ENCODE results near the gene TJP1.

Gene TJP1

GRCh38 chr15:29853211-29853987 lies 31.1 kb upstream of the TJP1 start:
- peaks cover 0 to 2% of the 10 kb centered on the region in 2 donors for H3K9me3 Mint-ChIP-seq
- no peaks in the 10 kb centered on the region for H3K4me1 Mint-ChIP-seq (ENCODE audit: low read depth in 2 of 2)
- no peaks in the 10 kb centered on the region for H3K36me3 Mint-ChIP-seq (ENCODE audit: insufficient read depth)
- ATAC-seq (replicated peaks) = no peak
- DNase-seq = no peak
- no peak overlapping the region for H3K27ac Mint-ChIP-seq
- no peaks in the 10 kb centered on the region for H3K27me3 Mint-ChIP-seq
- H3K4me3 Mint-ChIP-seq = no peak overlapping the region

GRCh38 chr15:29852201-29852600 lies 29.9 kb upstream of the TJP1 start:
- no peak for DNase-seq
- Mint-ChIP-seq H3K9me3 (peaks cover 4% of the 10 kb centered on the region in 2 donors), H3K4me1 (ENCODE audit: low read depth in 2 of 2) (no peaks in the 10 kb centered on the region), H3K4me3 (no peak overlapping the region), H3K36me3 (ENCODE audit: insufficient read depth) (no peaks in the 10 kb centered on the region), H3K27ac (no peak overlapping the region), H3K27me3 (no peaks in the 10 kb centered on the region)
- no peak for ATAC-seq (replicated peaks)

- no peak overlapping the region for H3K27ac Mint-ChIP-seq
- no peaks in the 10 kb centered on the region for H3K27me3 Mint-ChIP-seq
- peaks cover 9 to 14% of the 10 kb centered on the region in 2 donors for H3K9me3 Mint-ChIP-seq
- ATAC-seq (replicated peaks) (no peak), DNase-seq (no peak)
- no peaks in the 10 kb centered on the region for H3K4me1 Mint-ChIP-seq (ENCODE audit: low read depth in 2 of 2)
- no peak overlapping the region for H3K4me3 Mint-ChIP-seq
- H3K36me3 Mint-ChIP-seq (ENCODE audit: insufficient read depth) = no peaks in the 10 kb centered on the region
Observed at GRCh38 chr15:29849716-29850115, 27.4 kb upstream of the TJP1 start.

GRCh38 chr15:29849218-29849617 lies 26.9 kb upstream of the TJP1 start:
- no peaks in the 10 kb centered on the region for H3K27me3 Mint-ChIP-seq
- ATAC-seq (replicated peaks) (no peak), DNase-seq (no peak)
- no peaks in the 10 kb centered on the region for H3K4me1 Mint-ChIP-seq (ENCODE audit: low read depth in 2 of 2)
- H3K4me3 Mint-ChIP-seq = no peak overlapping the region
- H3K36me3 Mint-ChIP-seq (ENCODE audit: insufficient read depth) = no peaks in the 10 kb centered on the region
- H3K9me3 Mint-ChIP-seq = peaks cover 9 to 14% of the 10 kb centered on the region in 2 donors
- H3K27ac Mint-ChIP-seq = no peak overlapping the region

- H3K36me3 Mint-ChIP-seq (ENCODE audit: insufficient read depth) = no peaks in the 10 kb centered on the region
- H3K27me3 Mint-ChIP-seq = no peaks in the 10 kb centered on the region
- no peak for DNase-seq
- H3K27ac Mint-ChIP-seq = no peak overlapping the region
- H3K4me1 Mint-ChIP-seq (ENCODE audit: low read depth in 2 of 2) = no peaks in the 10 kb centered on the region
- no peak for ATAC-seq (replicated peaks)
- no peak overlapping the region for H3K4me3 Mint-ChIP-seq
- H3K9me3 Mint-ChIP-seq = peaks cover 14% of the 10 kb centered on the region in 2 donors
Observed at GRCh38 chr15:29844290-29844903, 22.1 kb upstream of the TJP1 start.

- Mint-ChIP-seq H3K36me3 (ENCODE audit: insufficient read depth) (no peaks in the 10 kb centered on the region), H3K27ac (no peak overlapping the region), H3K9me3 (peaks cover 11 to 16% of the 10 kb centered on the region in 2 donors), H3K27me3 (no peaks in the 10 kb centered on the region), H3K4me3 (no peak overlapping the region), H3K4me1 (ENCODE audit: low read depth in 2 of 2) (no peaks in the 10 kb centered on the region)
- ATAC-seq (replicated peaks) (no peak), DNase-seq (no peak)
Observed at GRCh38 chr15:29842290-29842689, 20.0 kb upstream of the TJP1 start.

- DNase-seq (no peak), ATAC-seq (replicated peaks) (no peak)
- no peak overlapping the region for H3K4me3 Mint-ChIP-seq
- no peak overlapping the region for H3K27ac Mint-ChIP-seq
- H3K27me3 Mint-ChIP-seq = no peaks in the 10 kb centered on the region
- no peaks in the 10 kb centered on the region for H3K4me1 Mint-ChIP-seq (ENCODE audit: low read depth in 2 of 2)
- H3K9me3 Mint-ChIP-seq = peaks cover 3 to 12% of the 10 kb centered on the region in 2 donors
- no peaks in the 10 kb centered on the region for H3K36me3 Mint-ChIP-seq (ENCODE audit: insufficient read depth)
Observed at GRCh38 chr15:29840926-29841325, 18.7 kb upstream of the TJP1 start.

GRCh38 chr15:29840054-29840453 lies 17.8 kb upstream of the TJP1 start:
- H3K4me3 Mint-ChIP-seq = no peak overlapping the region
- no peak overlapping the region for H3K27ac Mint-ChIP-seq
- peaks cover 0 to 8% of the 10 kb centered on the region in 2 donors for H3K9me3 Mint-ChIP-seq
- no peaks in the 10 kb centered on the region for H3K27me3 Mint-ChIP-seq
- no peak for ATAC-seq (replicated peaks)
- no peaks in the 10 kb centered on the region for H3K4me1 Mint-ChIP-seq (ENCODE audit: low read depth in 2 of 2)
- H3K36me3 Mint-ChIP-seq (ENCODE audit: insufficient read depth) = no peaks in the 10 kb centered on the region
- no peak for DNase-seq

GRCh38 chr15:29838352-29839010 lies 16.2 kb upstream of the TJP1 start:
- DNase-seq (no peak), ATAC-seq (replicated peaks) (no peak)
- Mint-ChIP-seq H3K27me3 (no peaks in the 10 kb centered on the region), H3K9me3 (peaks cover 0 to 5% of the 10 kb centered on the region in 2 donors), H3K27ac (no peak overlapping the region), H3K4me1 (ENCODE audit: low read depth in 2 of 2) (no peaks in the 10 kb centered on the region), H3K36me3 (ENCODE audit: insufficient read depth) (no peaks in the 10 kb centered on the region), H3K4me3 (no peak overlapping the region)

GRCh38 chr15:29835301-29835700 lies 13.0 kb upstream of the TJP1 start:
- no peak overlapping the region for H3K27ac Mint-ChIP-seq
- H3K4me1 Mint-ChIP-seq (ENCODE audit: low read depth in 2 of 2) = no peaks in the 10 kb centered on the region
- peaks cover 7 to 8% of the 10 kb centered on the region in 2 donors for H3K9me3 Mint-ChIP-seq
- no peak overlapping the region for H3K4me3 Mint-ChIP-seq
- ATAC-seq (replicated peaks) = no peak
- peaks cover 7 to 11% of the 10 kb centered on the region in 2 donors for H3K27me3 Mint-ChIP-seq
- DNase-seq = no peak
- no peaks in the 10 kb centered on the region for H3K36me3 Mint-ChIP-seq (ENCODE audit: insufficient read depth)

- DNase-seq = no peak
- no peaks in the 10 kb centered on the region for H3K36me3 Mint-ChIP-seq (ENCODE audit: insufficient read depth)
- H3K9me3 Mint-ChIP-seq = peaks cover 6 to 8% of the 10 kb centered on the region in 2 donors
- no peak overlapping the region for H3K27ac Mint-ChIP-seq
- peaks cover 7 to 18% of the 10 kb centered on the region in 2 donors for H3K27me3 Mint-ChIP-seq
- no peaks in the 10 kb centered on the region for H3K4me1 Mint-ChIP-seq (ENCODE audit: low read depth in 2 of 2)
- no peak for ATAC-seq (replicated peaks)
- H3K4me3 Mint-ChIP-seq = no peak overlapping the region
Observed at GRCh38 chr15:29832709-29833108, 10.4 kb upstream of the TJP1 start.

- Mint-ChIP-seq H3K27ac (no peak overlapping the region), H3K4me1 (ENCODE audit: low read depth in 2 of 2) (peaks cover 4 to 11% of the 10 kb centered on the region in 2 donors), H3K27me3 (peaks cover 7 to 18% of the 10 kb centered on the region in 2 donors), H3K36me3 (ENCODE audit: insufficient read depth) (peaks cover 8% of the 10 kb centered on the region), H3K9me3 (peaks cover 11 to 16% of the 10 kb centered on the region in 2 donors), H3K4me3 (no peak overlapping the region)
- DNase-seq = no peak
- ATAC-seq (replicated peaks) = no peak
Observed at GRCh38 chr15:29826908-29827820, 4.9 kb upstream of the TJP1 start.

- ATAC-seq (replicated peaks) = no peak
- peaks cover 4 to 11% of the 10 kb centered on the region in 2 donors for H3K4me1 Mint-ChIP-seq (ENCODE audit: low read depth in 2 of 2)
- no peak for DNase-seq
- H3K4me3 Mint-ChIP-seq = no peak overlapping the region
- H3K36me3 Mint-ChIP-seq (ENCODE audit: insufficient read depth) = peaks cover 8% of the 10 kb centered on the region
- H3K27me3 Mint-ChIP-seq = peaks cover 0 to 12% of the 10 kb centered on the region in 2 donors
- no peak overlapping the region for H3K27ac Mint-ChIP-seq
- peaks cover 8 to 9% of the 10 kb centered on the region in 2 donors for H3K9me3 Mint-ChIP-seq
Observed at GRCh38 chr15:29825227-29825626, 3.0 kb upstream of the TJP1 start.

Data from effector memory CD8-positive, alpha-beta T cell (primary cell).